T-cell (primary cell): Measurements from ENCODE around the gene ZMYND8. TPM values are rescaled to one million over a fixed set of nuclear protein-coding genes. Genes with fewer than 3 reads are reported as not detected.

Source experiments
- ATAC-seq, 4 experiments: fragments of 200-7000 bp in 3 of 4; fragments of 150-1000 bp in 1 of 4; cut with Tn5 transposase; replicated peaks in 1 of 4; 1 replicate in 3 of 4; 2 replicates in 1 of 4; pipeline ENCODE4 v1.10.0; 2021; ENCODE audit warnings: moderate library complexity in 3 of 4, mild to moderate bottlenecking in 2 of 4, moderate number of reproducible peaks in 1 of 4
- CTCF ChIA-PET, 2 donors: fragments of 300-600 bp; sonication (Branson Sonifier 250); formaldehyde crosslinking; loops; one replicate each; lab custom pipeline; 2022; ENCODE audit warnings: antibody characterized with exemption in 2 of 2; lab: Charles Lee
- POLR2A ChIA-PET, 2 donors: fragments of 300-600 bp; sonication (Branson Sonifier 250); formaldehyde crosslinking; loops; one replicate each; lab custom pipeline; 2022; ENCODE audit warnings: antibody characterized with exemption in 2 of 2; lab: Charles Lee
- DNase-seq, 35 experiments: peaks; one replicate each; pipeline versions ENCODE4 v3.0.0 to v3.0.0-alpha.2; 2013 to 2023
- H3K27ac ChIP-seq: one replicate; pipeline ENCODE4 v1.5.1; 2013; ENCODE audit warnings: low read length
- H3K27me3 ChIP-seq, 2 experiments: replicated peaks in 1 of 2; 1 replicate in 1 of 2; 2 replicates in 1 of 2; pipeline versions ENCODE4 v1.6.1 to v1.7.0; 2013; ENCODE audit warnings: low read length in 1 of 2, mixed read lengths in 1 of 2; ENCODE audit not compliant: control insufficient read depth in 2 of 2, insufficient read depth in 2 of 2; ENCODE audit errors: extremely low read depth in 1 of 2
- H3K36me3 ChIP-seq, 2 donors: 1 replicate in 1 of 2; 2 replicates in 1 of 2; pipeline versions ENCODE4 v1.6.1 to v1.7.0; 2013; ENCODE audit warnings: low read length in 1 of 2; ENCODE audit not compliant: control insufficient read depth in 2 of 2, insufficient read depth in 1 of 2; ENCODE audit errors: extremely low read depth in 1 of 2
- H3K4me1 ChIP-seq, 2 experiments: 1 replicate in 1 of 2; 2 replicates in 1 of 2; pipeline versions ENCODE4 v1.6.1 to v1.7.0; 2013; ENCODE audit warnings: low read length in 2 of 2, mixed read lengths in 1 of 2; ENCODE audit not compliant: insufficient read depth in 2 of 2, control insufficient read depth in 1 of 2; ENCODE audit errors: extremely low read depth in 1 of 2
- H3K4me3 ChIP-seq, 2 donors: 1 replicate in 1 of 2; 2 replicates in 1 of 2; pipeline versions ENCODE4 v1.5.1 to v1.7.0; 2013; ENCODE audit warnings: mild to moderate bottlenecking in 2 of 2, low read length in 1 of 2, moderate library complexity in 1 of 2; ENCODE audit not compliant: control insufficient read depth in 1 of 2; ENCODE audit errors: extremely low read depth in 1 of 2
- H3K9me3 ChIP-seq: 2 replicates; pipeline ENCODE4 v1.7.0; 2013
- H3K27ac Mint-ChIP-seq, 2 donors: one replicate each; pipeline ENCODE4 v1.8.0; 2020 to 2021; ENCODE audit warnings: mild to moderate bottlenecking in 2 of 2, mixed read lengths in 2 of 2
- H3K27me3 Mint-ChIP-seq, 2 donors: one replicate each; pipeline ENCODE4 v1.8.0; 2021 to 2022; ENCODE audit warnings: mixed read lengths in 2 of 2
- H3K36me3 Mint-ChIP-seq: one replicate; pipeline ENCODE4 v1.8.0; 2021; ENCODE audit warnings: mixed read lengths
- H3K4me1 Mint-ChIP-seq, 3 donors: one replicate each; pipeline ENCODE4 v1.8.0; 2020 to 2022; ENCODE audit warnings: mixed read lengths in 3 of 3, mild to moderate bottlenecking in 1 of 3
- H3K4me3 Mint-ChIP-seq, 3 donors: one replicate each; pipeline ENCODE4 v1.8.0; 2020 to 2022; ENCODE audit warnings: mild to moderate bottlenecking in 3 of 3, mixed read lengths in 3 of 3, moderate library complexity in 3 of 3
- H3K9me3 Mint-ChIP-seq, 3 donors: one replicate each; pipeline ENCODE4 v1.8.0; 2020 to 2022; ENCODE audit warnings: mixed read lengths in 3 of 3
- WGBS: methylation state at CpG from one replicate; pipeline ENCODE4 v1.1.5; 2013; ENCODE audit warnings: missing lambda C conversion rate; ENCODE audit not compliant: insufficient coverage; 5-methylcytosine and 5-hydroxymethylcytosine counted together
- total RNA-seq, 35 experiments: library from RNA in 6 of 35; stranded (reverse) in 6 of 35; fragments of 120-200 nt in 1 of 35; gene quantifications; one replicate each; pipeline versions ENCODE4 v1.2.1 to v1.2.4 and lab custom pipeline; 2013 to 2026

ZMYND8 gene
- total RNA-seq, 5 donors from 2014 or later (not counting 1 experiment from before 2014, with no cell fraction given): 39.6 to 68.9 (median 43.6) TPM

DNA sequence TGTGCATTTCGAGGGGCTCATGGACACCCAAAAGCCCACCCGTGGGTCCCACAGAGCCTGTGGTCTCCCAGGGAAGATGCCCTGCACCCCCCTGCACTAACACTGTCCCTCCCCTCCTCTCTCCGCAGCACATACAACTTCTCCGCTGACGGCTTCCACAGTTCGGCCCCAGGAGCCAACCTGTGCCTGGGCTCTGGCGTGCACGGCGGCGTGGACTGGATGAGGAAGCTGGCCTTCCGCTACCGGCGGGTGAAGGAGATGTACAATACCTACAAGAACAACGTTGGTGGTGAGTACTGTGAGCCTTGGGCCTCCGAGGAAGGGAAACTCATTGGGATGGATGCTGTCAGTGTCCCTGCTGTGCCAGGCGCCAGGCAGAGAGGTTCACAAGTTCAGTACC, 183.9 kb downstream of the ZMYND8 start:
- Mint-ChIP-seq H3K9me3 (no peaks in the 10 kb centered on the region), H3K4me1 (no peaks in the 10 kb centered on the region), H3K36me3 (no peaks in the 10 kb centered on the region), H3K4me3 (no peak overlapping the region), H3K27me3 (peaks cover 11 to 15% of the 10 kb centered on the region in 2 donors), H3K27ac (no peak overlapping the region)
- no peaks in the 10 kb centered on the region for H3K9me3 ChIP-seq
- no peaks in the 10 kb centered on the region for H3K36me3 ChIP-seq
- POLR2A ChIA-PET: no interaction called here
- no peak overlapping the region for H3K27ac ChIP-seq
- WGBS: 82% methylated on average over 8 of the region's 16 CpGs
- CTCF ChIA-PET: no interaction called here
- peaks cover 0 to 32% of the 10 kb centered on the region in 2 experiments for H3K27me3 ChIP-seq
- no peak for DNase-seq
- H3K4me3 ChIP-seq: no peak overlapping the region
- ATAC-seq: no peak
- no peaks in the 10 kb centered on the region for H3K4me1 ChIP-seq

- ATAC-seq (no peak), DNase-seq (no peak)
- Mint-ChIP-seq H3K36me3 (no peaks in the 10 kb centered on the region), H3K27me3 (peaks cover 11 to 23% of the 10 kb centered on the region in 2 donors), H3K4me3 (no peak overlapping the region), H3K4me1 (no peaks in the 10 kb centered on the region), H3K9me3 (no peaks in the 10 kb centered on the region), H3K27ac (no peak overlapping the region)
- no peak overlapping the region for H3K4me3 ChIP-seq
- peaks cover 0 to 26% of the 10 kb centered on the region in 2 experiments for H3K27me3 ChIP-seq
- no peaks in the 10 kb centered on the region for H3K36me3 ChIP-seq
- H3K9me3 ChIP-seq: no peaks in the 10 kb centered on the region
- no peaks in the 10 kb centered on the region for H3K4me1 ChIP-seq
- CTCF ChIA-PET: no interaction called here
- POLR2A ChIA-PET: no interaction called here
- WGBS: 80% methylated on average over 8 of the region's 9 CpGs
- H3K27ac ChIP-seq: no peak overlapping the region
Observed at GRCh38 chr20:47167846-47168245, 188.7 kb downstream of the ZMYND8 start.

DNA sequence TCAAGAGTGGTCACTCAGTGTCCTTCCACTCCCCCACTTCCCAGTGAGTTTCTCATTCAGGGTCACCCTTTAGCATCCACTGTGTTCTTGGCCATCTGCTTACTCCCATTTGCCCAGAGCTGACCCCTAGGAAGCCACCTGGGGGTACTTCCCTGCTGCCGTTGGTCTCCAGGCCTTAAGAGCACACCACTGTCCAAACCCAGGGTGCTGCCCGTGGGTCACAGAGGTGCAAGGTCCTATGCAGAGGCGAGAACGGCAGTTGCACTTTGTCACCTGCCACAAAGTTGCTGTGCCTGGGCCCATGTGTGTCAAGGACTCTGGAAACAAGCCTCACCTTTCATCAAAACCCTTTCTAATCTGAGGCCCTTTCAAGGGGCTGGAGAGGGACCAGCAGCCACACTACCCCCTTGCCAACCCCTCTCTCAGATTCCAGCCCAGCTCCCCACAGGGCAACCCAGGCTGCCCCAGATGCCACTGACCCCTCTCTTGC, 191.1 kb downstream of the ZMYND8 start:
- Mint-ChIP-seq H3K27me3 (peaks cover 4 to 13% of the 10 kb centered on the region in 2 donors), H3K4me3 (no peak overlapping the region), H3K4me1 (no peaks in the 10 kb centered on the region), H3K27ac (no peak overlapping the region), H3K36me3 (no peaks in the 10 kb centered on the region), H3K9me3 (no peaks in the 10 kb centered on the region)
- H3K36me3 ChIP-seq: no peaks in the 10 kb centered on the region
- ChIA-PET CTCF (no interaction called here), POLR2A (no interaction called here)
- no peak overlapping the region for H3K4me3 ChIP-seq
- H3K9me3 ChIP-seq: no peaks in the 10 kb centered on the region
- no peak for DNase-seq
- no peak overlapping the region for H3K27ac ChIP-seq
- ATAC-seq: no peak
- H3K4me1 ChIP-seq: no peaks in the 10 kb centered on the region
- H3K27me3 ChIP-seq: peaks cover 0 to 19% of the 10 kb centered on the region in 2 experiments
- WGBS: 70% methylated on average over 4 of the region's 4 CpGs

DNA sequence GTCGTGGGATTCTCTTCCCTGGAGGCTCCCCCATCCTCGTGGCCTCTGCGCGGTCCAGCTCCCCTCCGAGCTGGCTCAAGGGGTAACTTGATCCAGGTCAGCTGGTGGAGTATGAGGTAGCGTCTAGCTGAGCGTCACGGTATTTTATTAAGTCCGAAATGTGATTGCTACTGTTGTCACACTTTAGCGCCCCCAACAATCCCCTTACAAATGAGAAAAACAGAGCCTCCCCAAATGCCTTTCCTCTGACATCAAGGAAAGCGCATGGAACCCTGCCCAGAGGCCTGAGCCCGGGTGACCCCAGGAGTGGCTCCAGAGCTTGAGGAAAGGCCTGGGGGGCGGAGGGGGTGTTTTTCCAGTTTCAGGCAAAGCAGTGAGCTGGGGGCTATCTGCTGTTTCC, 192.4 kb downstream of the ZMYND8 start:
- H3K4me1 ChIP-seq: no peaks in the 10 kb centered on the region
- Mint-ChIP-seq H3K27me3 (peaks cover 11 to 13% of the 10 kb centered on the region in 2 donors), H3K4me3 (no peak overlapping the region), H3K36me3 (no peaks in the 10 kb centered on the region), H3K27ac (no peak overlapping the region), H3K9me3 (no peaks in the 10 kb centered on the region), H3K4me1 (no peaks in the 10 kb centered on the region)
- H3K36me3 ChIP-seq: no peaks in the 10 kb centered on the region
- H3K4me3 ChIP-seq: no peak overlapping the region
- no peaks in the 10 kb centered on the region for H3K9me3 ChIP-seq
- ChIA-PET CTCF (no interaction called here), POLR2A (no interaction called here)
- WGBS: no CpG with 5 or more reads among the region's 13 CpGs
- ATAC-seq (no peak), DNase-seq (no peak)
- peaks cover 0 to 19% of the 10 kb centered on the region in 2 experiments for H3K27me3 ChIP-seq
- H3K27ac ChIP-seq: no peak overlapping the region

- ChIA-PET CTCF (no interaction called here), POLR2A (no interaction called here)
- H3K27ac ChIP-seq: no peak overlapping the region
- Mint-ChIP-seq H3K4me3 (no peak overlapping the region), H3K27me3 (peaks cover 6 to 16% of the 10 kb centered on the region in 2 donors), H3K36me3 (no peaks in the 10 kb centered on the region), H3K9me3 (no peaks in the 10 kb centered on the region), H3K4me1 (no peaks in the 10 kb centered on the region), H3K27ac (no peak overlapping the region)
- ATAC-seq: no peak
- H3K27me3 ChIP-seq: peaks cover 0 to 9% of the 10 kb centered on the region in 2 experiments
- no peaks in the 10 kb centered on the region for H3K36me3 ChIP-seq
- H3K4me3 ChIP-seq: no peak overlapping the region
- WGBS: 93% methylated on average over 6 of the region's 10 CpGs
- H3K4me1 ChIP-seq: no peaks in the 10 kb centered on the region
- H3K9me3 ChIP-seq: no peaks in the 10 kb centered on the region
- DNase-seq: no peak
Observed at GRCh38 chr20:47161411-47161810, 195.1 kb downstream of the ZMYND8 start.

GRCh38 chr20:47160992-47161391, 195.5 kb downstream of the ZMYND8 start:
- Mint-ChIP-seq H3K9me3 (no peaks in the 10 kb centered on the region), H3K27me3 (peaks cover 5 to 19% of the 10 kb centered on the region in 2 donors), H3K4me3 (no peak overlapping the region), H3K4me1 (no peaks in the 10 kb centered on the region), H3K27ac (no peak overlapping the region), H3K36me3 (no peaks in the 10 kb centered on the region)
- no peaks in the 10 kb centered on the region for H3K9me3 ChIP-seq
- WGBS: 92% methylated on average over 14 of the region's 14 CpGs
- H3K36me3 ChIP-seq: no peaks in the 10 kb centered on the region
- ChIA-PET CTCF (no interaction called here), POLR2A (no interaction called here)
- peaks cover 0 to 11% of the 10 kb centered on the region in 2 experiments for H3K27me3 ChIP-seq
- no peak overlapping the region for H3K27ac ChIP-seq
- DNase-seq (no peak), ATAC-seq (no peak)
- no peak overlapping the region for H3K4me3 ChIP-seq
- H3K4me1 ChIP-seq: no peaks in the 10 kb centered on the region

GRCh38 chr20:47160240-47160639, 196.3 kb downstream of the ZMYND8 start:
- Mint-ChIP-seq H3K27ac (no peak overlapping the region), H3K9me3 (no peaks in the 10 kb centered on the region), H3K4me1 (no peaks in the 10 kb centered on the region), H3K36me3 (no peaks in the 10 kb centered on the region), H3K4me3 (no peak overlapping the region), H3K27me3 (peaks cover 5 to 19% of the 10 kb centered on the region in 2 donors)
- Histone ChIP-seq H3K9me3 (no peaks in the 10 kb centered on the region), H3K36me3 (no peaks in the 10 kb centered on the region), H3K27me3 (peaks cover 0 to 9% of the 10 kb centered on the region in 2 experiments), H3K27ac (no peak overlapping the region), H3K4me3 (no peak overlapping the region), H3K4me1 (no peaks in the 10 kb centered on the region)
- POLR2A ChIA-PET: no interaction called here
- CTCF ChIA-PET: no interaction called here
- no peak for ATAC-seq
- 84% methylated on average over 6 of the region's 7 CpGs for WGBS
- no peak for DNase-seq
